ENCODE data around the gene SPN.

The SPN gene

GRCh38 chr16:29712809-29713208 lies 49.8 kb downstream of the SPN start:
- Histone ChIP-seq H3K9me3 (ENCODE audit: control insufficient read depth, low read length) (no peaks in the 10 kb centered on the region), H3K4me1 (ENCODE audit: control insufficient read depth, insufficient read depth, low read length, poor library complexity, severe bottlenecking) (peaks cover 10% of the 10 kb centered on the region), H3K27ac (ENCODE audit: insufficient read depth, low read length, poor library complexity, severe bottlenecking) (no peak overlapping the region), H3K36me3 (ENCODE audit: control insufficient read depth, insufficient read depth, low read length) (no peaks in the 10 kb centered on the region), H3K27me3 (replicated peaks; ENCODE audit: control insufficient read depth, insufficient read depth, low read length, poor library complexity, severe bottlenecking) (no peaks in the 10 kb centered on the region), H3K4me3 (ENCODE audit: insufficient read depth, low read depth, low read length, poor library complexity, severe bottlenecking) (no peak overlapping the region)
- no peak for DNase-seq

GRCh38 chr16:29714396-29714795 lies 51.3 kb downstream of the SPN start:
- H3K27ac ChIP-seq (ENCODE audit: insufficient read depth, low read length, poor library complexity, severe bottlenecking): no peak overlapping the region

GRCh38 chr16:29714972-29715371 lies 51.9 kb downstream of the SPN start:
- Histone ChIP-seq H3K36me3 (ENCODE audit: control insufficient read depth, insufficient read depth, low read length) (no peaks in the 10 kb centered on the region), H3K27me3 (replicated peaks; ENCODE audit: control insufficient read depth, insufficient read depth, low read length, poor library complexity, severe bottlenecking) (no peaks in the 10 kb centered on the region), H3K27ac (ENCODE audit: insufficient read depth, low read length, poor library complexity, severe bottlenecking) (no peak overlapping the region), H3K4me3 (ENCODE audit: insufficient read depth, low read depth, low read length, poor library complexity, severe bottlenecking) (no peak overlapping the region), H3K4me1 (ENCODE audit: control insufficient read depth, insufficient read depth, low read length, poor library complexity, severe bottlenecking) (peaks cover 8% of the 10 kb centered on the region), H3K9me3 (ENCODE audit: control insufficient read depth, low read length) (no peaks in the 10 kb centered on the region)
- DNase-seq: no peak

More at GRCh38 chr16:29714396-29714795, 51.3 kb downstream of the SPN start:
- Histone ChIP-seq H3K36me3 (ENCODE audit: control insufficient read depth, insufficient read depth, low read length) (no peaks in the 10 kb centered on the region), H3K9me3 (ENCODE audit: control insufficient read depth, low read length) (no peaks in the 10 kb centered on the region), H3K4me1 (ENCODE audit: control insufficient read depth, insufficient read depth, low read length, poor library complexity, severe bottlenecking) (peaks cover 10% of the 10 kb centered on the region), H3K27me3 (replicated peaks; ENCODE audit: control insufficient read depth, insufficient read depth, low read length, poor library complexity, severe bottlenecking) (no peaks in the 10 kb centered on the region), H3K4me3 (ENCODE audit: insufficient read depth, low read depth, low read length, poor library complexity, severe bottlenecking) (no peak overlapping the region)
- no peak for DNase-seq

- Histone ChIP-seq H3K4me1 (ENCODE audit: control insufficient read depth, insufficient read depth, low read length, poor library complexity, severe bottlenecking) (no peaks in the 10 kb centered on the region), H3K27ac (ENCODE audit: insufficient read depth, low read length, poor library complexity, severe bottlenecking) (no peak overlapping the region)
- DNase-seq: no peak
Measured at GRCh38 chr16:29717113-29717512, 54.1 kb downstream of the SPN start.

GRCh38 chr16:29719063-29719462 lies 56.0 kb downstream of the SPN start:
- Histone ChIP-seq H3K27me3 (replicated peaks; ENCODE audit: control insufficient read depth, insufficient read depth, low read length, poor library complexity, severe bottlenecking) (no peaks in the 10 kb centered on the region), H3K27ac (ENCODE audit: insufficient read depth, low read length, poor library complexity, severe bottlenecking) (no peak overlapping the region), H3K4me1 (ENCODE audit: control insufficient read depth, insufficient read depth, low read length, poor library complexity, severe bottlenecking) (no peaks in the 10 kb centered on the region), H3K36me3 (ENCODE audit: control insufficient read depth, insufficient read depth, low read length) (no peaks in the 10 kb centered on the region), H3K9me3 (ENCODE audit: control insufficient read depth, low read length) (no peaks in the 10 kb centered on the region), H3K4me3 (ENCODE audit: insufficient read depth, low read depth, low read length, poor library complexity, severe bottlenecking) (no peak overlapping the region)
- DNase-seq: no peak

More at GRCh38 chr16:29717113-29717512, 54.1 kb downstream of the SPN start:
- H3K4me3 ChIP-seq (ENCODE audit: insufficient read depth, low read depth, low read length, poor library complexity, severe bottlenecking): no peak overlapping the region
- no peaks in the 10 kb centered on the region for H3K27me3 ChIP-seq (replicated peaks; ENCODE audit: control insufficient read depth, insufficient read depth, low read length, poor library complexity, severe bottlenecking)
- no peaks in the 10 kb centered on the region for H3K9me3 ChIP-seq (ENCODE audit: control insufficient read depth, low read length)
- no peaks in the 10 kb centered on the region for H3K36me3 ChIP-seq (ENCODE audit: control insufficient read depth, insufficient read depth, low read length)
